Caki2 (cell line): ENCODE measurements around the gene C15orf61. TPM values are rescaled to one million over a fixed set of nuclear protein-coding genes. Genes with fewer than 3 reads are reported as not detected.
A peak's percentile ranks its signal among the peaks of the same experiment; 100 is the strongest.

Experiments
- DNase-seq: peaks from one replicate; pipeline ENCODE4 v3.0.0-alpha.2; 2015; ENCODE audit warnings: low read depth
- in situ Hi-C: cut with HindIII; loops from 2 replicates; pipeline ENCODE4 v1.10.0; 2016; ENCODE audit warnings: low sequenced_read_pairs, low pct_unique_long_range_greater_than_20kb, mixed read lengths
- total RNA-seq: library from RNA; depleted of rRNA; stranded (reverse); fragments of >200 nt; shearing (Covaris generic); gene quantifications from 2 replicates; pipeline ENCODE4 v1.2.3, GENCODE V29; 2014; ENCODE audit warnings: low replicate concordance

Gene C15orf61
- total RNA-seq, 1 experiment from 2014 or later = 2.0 TPM

GRCh38 chr15:67511606-67512005 lies 9.3 kb upstream of the C15orf61 start:
- in situ Hi-C loops = no loop called here

GRCh38 chr15:67512140-67512539 lies 8.8 kb upstream of the C15orf61 start:
- no peak for DNase-seq
- in situ Hi-C loops = no loop called here

More at GRCh38 chr15:67511606-67512005, 9.3 kb upstream of the C15orf61 start:
- no peak for DNase-seq

- no peak for DNase-seq
- in situ Hi-C loops = no loop called here
These were observed 7.8 kb upstream of the C15orf61 start for GRCh38 chr15:67512933-67513714.

- in situ Hi-C loops = no loop called here
- no peak for DNase-seq
These were observed 5.8 kb upstream of the C15orf61 start for GRCh38 chr15:67515090-67515489.

- in situ Hi-C loops = no loop called here
- no peak for DNase-seq
These were observed 5.4 kb upstream of the C15orf61 start for GRCh38 chr15:67515557-67515956.

- no peak for DNase-seq
- in situ Hi-C loops = no loop called here
These were observed 456 bp upstream of the C15orf61 start for GRCh38 chr15:67520321-67521028.

- in situ Hi-C loops = no loop called here
- DNase-seq = peak; percentile 10
These were observed 1.0 kb downstream of the C15orf61 start for GRCh38 chr15:67521783-67522568.

GRCh38 chr15:67523330-67523729 lies 2.4 kb downstream of the C15orf61 start:
- DNase-seq = no peak
- in situ Hi-C loops = no loop called here

- no peak for DNase-seq
- in situ Hi-C loops = no loop called here
These were observed 3.3 kb downstream of the C15orf61 start for GRCh38 chr15:67524235-67524634.

- in situ Hi-C loops = no loop called here
- DNase-seq = no peak
These were observed 7.6 kb downstream of the C15orf61 start for GRCh38 chr15:67528513-67528912.

- DNase-seq = no peak
- in situ Hi-C loops = no loop called here
These were observed 10.5 kb downstream of the C15orf61 start for GRCh38 chr15:67531379-67531914.

- in situ Hi-C loops = no loop called here
- DNase-seq = no peak
These were observed 12.9 kb downstream of the C15orf61 start for GRCh38 chr15:67533873-67534272.

- DNase-seq = no peak
- in situ Hi-C loops = no loop called here
These were observed 13.4 kb downstream of the C15orf61 start for GRCh38 chr15:67534360-67534759.

GRCh38 chr15:67537771-67538170 lies 16.8 kb downstream of the C15orf61 start:
- in situ Hi-C loops = no loop called here
- no peak for DNase-seq

GRCh38 chr15:67542420-67543347 lies 21.8 kb downstream of the C15orf61 start, which contains the start of gene MAP2K5:
TSS of gene MAP2K5 (plus strand) at chr15:67542703. CDS start at chr15:67543336, 633 bp downstream.
- in situ Hi-C loops = no loop called here
- peak; percentile 72 for DNase-seq

- peak; percentile 10 for DNase-seq
- in situ Hi-C loops = no loop called here
These were observed 22.4 kb downstream of the C15orf61 start for GRCh38 chr15:67543348-67543718.

GRCh38 chr15:67544475-67544874 lies 23.5 kb downstream of the C15orf61 start:
- DNase-seq = no peak
- in situ Hi-C loops = no loop called here

GRCh38 chr15:67545864-67546263 lies 24.9 kb downstream of the C15orf61 start:
- in situ Hi-C loops = no loop called here
- no peak for DNase-seq
